HG03469 (cell line): ENCODE results near the gene DCAF11.

Experiments used
- ATAC-seq: cut with Tn5 transposase; IDR thresholded peaks from one replicate; pipeline ENCODE4 v1.9.1; 2021; ENCODE audit warnings: mild to moderate bottlenecking, moderate library complexity, moderate number of reproducible peaks; ENCODE audit not compliant: unreplicated experiment

Gene DCAF11

GRCh38 chr14:24116128-24116814 lies 1.7 kb downstream of the DCAF11 start:
- no peak for ATAC-seq

- ATAC-seq: no peak
Measured at GRCh38 chr14:24117179-24117578, 2.6 kb downstream of the DCAF11 start.

GRCh38 chr14:24119691-24120090 lies 5.1 kb downstream of the DCAF11 start:
- no peak for ATAC-seq

GRCh38 chr14:24121210-24121609 lies 6.6 kb downstream of the DCAF11 start:
- ATAC-seq: no peak

- ATAC-seq: no peak
Measured at GRCh38 chr14:24122416-24122815, 7.8 kb downstream of the DCAF11 start.

GRCh38 chr14:24122898-24123297 lies 8.3 kb downstream of the DCAF11 start:
- ATAC-seq: no peak

GRCh38 chr14:24123424-24124417 lies 9.1 kb downstream of the DCAF11 start:
- peak; percentile 41 for ATAC-seq

- ATAC-seq: no peak
Measured at GRCh38 chr14:24126939-24127338, 12.4 kb downstream of the DCAF11 start.

- ATAC-seq: no peak
Measured at GRCh38 chr14:24127673-24128072, 13.1 kb downstream of the DCAF11 start.

GRCh38 chr14:24129410-24129998 lies 14.9 kb downstream of the DCAF11 start:
- ATAC-seq: no peak

GRCh38 chr14:24130380-24130716 lies 15.8 kb downstream of the DCAF11 start, which contains the start of gene FITM1:
FITM1 (plus strand) TSS chr14:24130659; CDS start chr14:24131564, 905 bp downstream.
- ATAC-seq: no peak

- no peak for ATAC-seq
Measured at GRCh38 chr14:24130717-24131548, 16.4 kb downstream of the DCAF11 start.

- no peak for ATAC-seq
Measured at GRCh38 chr14:24131549-24131966, 17.0 kb downstream of the DCAF11 start.

- no peak for ATAC-seq
Measured at GRCh38 chr14:24132061-24132685, 17.6 kb downstream of the DCAF11 start.

- no peak for ATAC-seq
Measured at GRCh38 chr14:24132976-24133375, 18.4 kb downstream of the DCAF11 start.

GRCh38 chr14:24133735-24134134 lies 19.2 kb downstream of the DCAF11 start:
- ATAC-seq: no peak

- no peak for ATAC-seq
Measured at GRCh38 chr14:24135584-24135833, 20.9 kb downstream of the DCAF11 start.

GRCh38 chr14:24135834-24136683 lies 21.5 kb downstream of the DCAF11 start, which contains the start of gene PSME1:
PSME1 (plus strand) TSS chr14:24136194; CDS start chr14:24136263, 69 bp downstream.
- peak; percentile 35 for ATAC-seq
